ENCODE measurements around the gene ZBTB20.

The ZBTB20 gene

GRCh38 chr3:114420072-114420471, 727.0 kb downstream of the ZBTB20 start:
- DNase-seq, result no peak

DNA sequence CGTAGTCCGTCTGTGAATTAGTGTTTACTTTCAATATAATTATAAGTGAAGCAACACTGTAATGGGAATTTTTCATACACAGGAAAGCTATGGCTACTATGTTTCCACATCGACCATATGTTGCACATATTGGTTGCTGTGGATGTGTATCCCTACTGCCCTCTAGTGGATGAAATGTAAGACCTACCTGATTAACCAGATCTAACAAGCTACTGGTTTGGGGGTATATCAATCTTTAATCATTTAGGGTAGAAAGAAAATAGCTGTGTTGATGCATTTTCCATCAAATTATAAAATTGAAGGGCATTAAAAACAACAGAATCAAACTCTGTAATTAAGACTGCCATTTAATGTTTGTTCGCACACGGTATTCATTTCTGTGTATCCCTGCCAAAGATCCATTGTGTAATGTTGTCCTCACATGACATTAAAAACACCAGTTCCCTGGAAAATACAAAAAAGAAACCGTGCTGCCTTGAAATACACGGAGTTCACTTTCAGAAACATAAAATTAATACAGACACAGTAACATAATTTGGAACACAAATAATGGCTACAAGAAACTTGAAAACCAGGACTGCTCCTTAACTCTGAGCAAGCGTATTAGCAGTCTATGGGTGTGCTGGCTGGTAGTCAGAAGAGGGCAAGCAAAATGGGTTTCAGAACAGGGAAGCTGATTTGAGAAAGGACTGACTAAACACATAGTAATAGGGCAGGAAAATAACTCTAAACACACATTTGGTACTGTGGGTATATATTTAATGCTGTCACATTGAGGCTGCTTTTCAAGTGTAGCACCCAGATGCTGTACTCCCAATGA, 728.2 kb downstream of the ZBTB20 start:
- peak; percentile 55 for DNase-seq

DNA sequence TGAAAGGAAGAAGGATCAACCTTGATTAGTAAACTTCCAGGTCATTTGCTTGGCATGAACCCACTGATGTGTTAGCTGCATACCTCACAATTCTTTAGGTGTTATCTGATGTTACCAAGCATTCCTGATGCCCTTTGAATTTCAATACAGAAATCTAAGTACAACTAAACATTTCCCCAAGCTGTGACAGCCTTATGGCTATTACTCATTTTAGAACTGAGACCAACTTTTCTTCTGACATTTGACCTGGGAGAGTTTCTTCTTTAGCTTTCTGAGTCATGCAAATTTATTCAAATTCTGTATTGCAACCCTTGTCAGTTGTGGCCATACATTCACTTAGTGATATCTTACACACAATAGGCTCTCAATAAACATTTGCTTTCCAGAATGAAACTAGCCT, 729.0 kb downstream of the ZBTB20 start:
- DNase-seq, result no peak

- no peak for DNase-seq
Measured at GRCh38 chr3:114417675-114418074, 729.4 kb downstream of the ZBTB20 start.

GRCh38 chr3:114417265-114417664, 729.8 kb downstream of the ZBTB20 start:
- DNase-seq, result no peak

- no peak for DNase-seq
Measured at GRCh38 chr3:114411811-114412803, 735.0 kb downstream of the ZBTB20 start.

GRCh38 chr3:114411190-114411668, 735.9 kb downstream of the ZBTB20 start:
- no peak for DNase-seq

DNA sequence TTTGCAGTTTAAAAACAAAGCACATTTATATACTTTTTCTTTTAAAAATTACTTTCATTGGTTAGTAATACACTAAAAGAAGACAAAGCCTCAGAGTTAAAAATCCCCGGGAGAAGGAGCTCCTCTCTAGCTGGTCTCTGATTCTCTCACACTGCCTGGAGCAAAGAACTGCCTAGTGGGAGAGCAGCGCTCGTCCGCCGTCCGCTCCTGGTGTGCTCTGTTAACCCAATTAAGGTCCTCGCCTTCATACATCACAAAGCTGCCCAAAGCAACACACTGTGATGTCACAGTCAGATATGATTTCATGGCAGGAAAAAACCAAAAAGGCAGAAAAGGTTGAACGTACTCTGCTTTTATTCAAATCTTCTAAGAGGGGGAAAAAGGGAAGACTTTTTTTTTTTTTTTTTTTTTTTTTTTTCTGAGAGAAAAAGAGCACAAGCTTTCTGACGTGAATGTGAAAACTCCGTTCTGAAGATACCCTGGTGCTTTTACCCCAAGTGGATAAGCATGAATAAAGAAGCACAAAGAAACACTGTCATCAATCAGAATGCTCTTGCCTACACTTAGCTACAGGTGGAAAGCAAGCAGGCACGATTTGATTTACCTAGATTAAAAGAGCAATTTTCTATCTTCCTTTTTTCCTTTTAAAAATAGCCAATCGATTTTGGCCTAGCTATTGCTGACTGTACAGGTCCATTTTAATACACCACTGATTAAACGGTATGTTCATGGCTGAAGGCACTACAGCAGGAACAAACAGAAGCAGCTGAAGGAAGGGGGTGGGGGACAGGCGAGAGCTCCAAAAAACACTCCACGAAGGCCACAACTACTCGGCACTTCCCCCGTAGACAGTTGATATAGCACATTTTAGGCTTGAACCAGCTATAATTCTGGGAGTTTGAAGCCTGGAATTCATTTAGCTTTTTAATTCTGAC, 738.1 kb downstream of the ZBTB20 start:
- no peak for DNase-seq

- DNase-seq, result peak; percentile 35
Measured at GRCh38 chr3:114406922-114407321, 740.2 kb downstream of the ZBTB20 start.

DNA sequence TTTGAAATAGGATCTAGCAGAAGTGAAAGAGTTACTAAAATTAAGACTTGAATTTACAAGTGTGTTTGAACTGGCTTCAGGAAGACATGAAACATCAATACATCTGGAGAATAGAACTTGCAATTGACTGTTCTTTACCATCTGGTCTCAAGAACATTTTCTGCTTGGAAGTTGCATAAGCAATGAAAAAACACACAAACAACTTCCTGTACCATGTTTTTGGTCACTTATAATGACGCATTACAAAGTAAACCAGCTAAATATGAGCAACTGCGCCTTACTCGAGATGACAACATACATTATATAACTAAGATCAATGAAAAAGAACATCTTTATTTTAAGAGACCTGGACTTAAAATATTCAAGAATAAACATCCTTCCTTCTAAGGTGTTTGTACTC, 740.8 kb downstream of the ZBTB20 start:
- peak; percentile 5 for DNase-seq

DNA sequence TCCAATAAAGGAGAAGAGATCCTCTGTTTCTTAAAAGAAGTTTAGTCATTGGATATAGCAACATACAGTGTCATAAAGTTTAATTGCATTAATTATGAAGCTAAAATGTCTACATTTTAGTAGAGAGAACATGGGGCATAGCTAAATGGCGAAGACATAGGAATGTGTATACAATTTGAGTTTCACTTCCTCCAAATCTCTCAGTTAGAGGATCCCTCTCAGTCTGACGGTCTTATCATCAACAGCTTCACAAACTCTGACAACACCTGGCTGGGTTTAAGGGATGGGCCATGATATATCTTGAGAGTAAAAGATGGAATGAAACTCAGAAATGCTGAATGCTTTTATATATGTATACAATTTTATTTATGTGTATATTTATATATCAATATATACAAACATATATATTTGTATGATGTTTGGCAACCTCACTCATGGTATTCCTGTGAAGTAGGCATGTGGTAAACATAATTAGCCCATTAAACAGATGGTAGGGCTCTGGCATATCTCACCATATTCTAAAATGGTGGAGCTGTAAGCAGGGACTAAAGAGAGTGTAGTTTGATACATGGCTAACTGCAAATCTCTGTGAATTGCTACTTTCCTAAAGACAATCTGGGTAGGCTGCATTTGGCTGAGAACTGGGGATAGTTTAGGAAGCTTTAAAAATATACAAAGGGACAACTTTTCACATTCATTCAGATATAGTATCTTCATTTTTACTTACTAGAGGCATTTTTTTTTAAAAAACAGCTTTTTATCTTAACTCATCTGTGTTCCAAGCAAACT, 741.7 kb downstream of the ZBTB20 start:
- peak; percentile 54 for DNase-seq

DNA sequence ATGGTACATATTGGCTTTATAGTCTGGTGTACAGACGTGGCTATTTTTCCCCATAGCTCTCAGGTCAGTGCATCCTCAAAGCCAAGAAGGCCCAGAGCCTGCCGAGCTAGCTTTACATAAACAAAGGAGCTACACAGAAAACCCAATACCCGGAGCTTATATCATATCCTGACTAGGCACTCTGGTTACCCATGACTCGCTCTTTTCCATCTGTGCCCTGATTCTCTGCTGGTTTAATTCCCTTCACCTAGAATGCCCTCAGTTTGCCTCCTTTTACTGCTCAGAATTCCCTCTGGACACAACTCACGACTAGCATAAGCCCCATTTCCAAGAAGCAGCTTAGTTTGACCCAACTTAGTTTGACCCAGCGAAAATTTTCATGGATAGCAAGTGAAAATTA, 742.5 kb downstream of the ZBTB20 start:
- DNase-seq, result no peak

GRCh38 chr3:114402838-114403237, 744.2 kb downstream of the ZBTB20 start:
- no peak for DNase-seq

GRCh38 chr3:114401346-114401745, 745.7 kb downstream of the ZBTB20 start:
- DNase-seq, result no peak

- DNase-seq, result no peak
Measured at GRCh38 chr3:114400371-114400770, 746.7 kb downstream of the ZBTB20 start.

GRCh38 chr3:114394551-114394950, 752.5 kb downstream of the ZBTB20 start:
- DNase-seq, result no peak

DNA sequence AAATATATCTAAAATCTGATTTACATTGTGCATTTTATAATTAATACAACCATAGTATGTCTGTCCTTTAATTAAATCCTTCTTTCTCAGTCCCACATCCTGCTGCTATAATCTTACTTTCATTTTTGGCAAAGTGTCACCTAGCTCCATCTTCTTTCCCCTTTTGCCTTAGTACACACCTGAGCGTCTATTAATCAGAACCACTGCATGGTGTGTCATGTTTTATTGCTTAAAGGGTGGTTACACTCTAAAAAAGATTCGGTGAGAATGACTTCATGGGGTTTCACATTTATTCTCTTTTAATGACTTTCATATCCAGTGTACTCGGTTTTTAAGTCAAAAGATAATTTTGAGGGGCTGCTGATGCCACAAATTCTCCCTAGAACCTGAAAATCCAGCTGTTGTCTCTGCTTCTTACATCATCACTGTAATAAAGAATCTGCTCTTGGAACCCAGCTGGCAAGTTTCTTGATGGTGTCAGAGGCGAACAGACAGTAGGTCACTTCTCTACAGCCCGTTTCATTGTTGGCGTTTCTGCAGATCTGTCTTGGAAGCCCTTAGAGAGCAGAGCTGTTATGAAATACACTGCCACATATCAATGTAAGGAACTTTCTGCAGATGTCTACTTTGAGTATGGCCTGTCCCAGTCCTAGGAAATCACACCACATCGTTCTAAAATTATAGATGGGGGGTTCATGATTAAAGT, 753.6 kb downstream of the ZBTB20 start:
- DNase-seq, result no peak

DNA sequence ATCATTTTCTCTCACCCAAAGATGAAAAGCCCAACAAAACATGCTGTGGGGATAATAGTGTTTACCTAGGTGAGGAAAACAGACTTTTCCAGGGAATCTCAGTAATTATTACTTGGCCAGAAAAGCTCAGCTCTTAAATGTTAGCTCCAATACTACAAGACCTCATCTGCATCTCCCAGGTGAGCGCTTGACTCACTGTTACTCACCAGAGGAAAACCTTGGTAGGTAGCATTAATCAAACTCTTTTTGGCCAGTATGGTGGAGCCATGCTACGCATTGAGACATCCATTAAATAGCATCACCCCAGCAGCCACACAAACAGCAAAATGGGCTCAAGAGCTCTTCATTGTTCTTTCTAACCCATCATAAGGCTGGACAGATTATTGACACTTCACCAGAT, 754.3 kb downstream of the ZBTB20 start:
- DNase-seq, result no peak

DNA sequence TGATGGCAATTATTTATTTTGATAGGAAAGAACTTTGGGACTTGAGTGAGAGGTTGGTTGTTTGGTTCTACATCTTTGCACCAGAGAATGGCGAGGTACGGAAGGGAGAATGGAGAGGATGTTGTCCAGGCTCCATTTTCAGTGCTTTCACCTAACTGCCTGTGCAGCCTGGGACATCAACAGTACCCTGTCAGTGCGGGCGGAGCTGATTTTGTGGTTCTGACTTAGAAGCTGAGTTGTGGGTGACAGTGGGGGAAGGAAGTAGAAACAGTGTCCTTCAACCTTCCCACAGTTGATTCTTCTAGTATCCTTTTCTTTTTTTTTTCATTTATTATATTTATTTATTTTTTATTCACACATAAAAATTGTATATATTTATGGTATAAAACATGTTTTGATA, 757.9 kb downstream of the ZBTB20 start:
- DNase-seq, result no peak

GRCh38 chr3:114384558-114384903, 762.6 kb downstream of the ZBTB20 start:
- DNase-seq, result peak; percentile 20
